ENCODE results near the gene MAPK1.
"Not testable (repeated sequence)": the region's sequence is repeated elsewhere in the genome, so short reads cannot be mapped to it uniquely, and the experiment has no call there.

Gene MAPK1

GRCh38 chr22:21824445-21824912 lies 43.0 kb downstream of the MAPK1 start:
- H3K27ac ChIP-seq = no peak overlapping the region
- no peak for TF ChIP-seq ZFX (IDR thresholded peaks at IDR 0.05)
- no peak for TF ChIP-seq CTCF (conservative IDR thresholded peaks at IDR 0.05)

GRCh38 chr22:21823740-21824444 lies 43.6 kb downstream of the MAPK1 start:
- H3K27ac ChIP-seq = no peak overlapping the region
- TF ChIP-seq ZFX (IDR thresholded peaks at IDR 0.05) (no peak), CTCF (conservative IDR thresholded peaks at IDR 0.05) (no peak)

- no peak overlapping the region for H3K27ac ChIP-seq
- TF ChIP-seq ZFX (IDR thresholded peaks at IDR 0.05) (no peak), CTCF (conservative IDR thresholded peaks at IDR 0.05) (no peak)
Observed at GRCh38 chr22:21819183-21819770, 48.2 kb downstream of the MAPK1 start.

- H3K27ac ChIP-seq = no peak overlapping the region
- TF ChIP-seq ZFX (IDR thresholded peaks at IDR 0.05) (no peak), CTCF (conservative IDR thresholded peaks at IDR 0.05) (no peak)
Observed at GRCh38 chr22:21818487-21819182, 48.8 kb downstream of the MAPK1 start.

GRCh38 chr22:21817497-21817853 lies 50.0 kb downstream of the MAPK1 start:
- H3K27ac ChIP-seq = not testable (repeated sequence)

GRCh38 chr22:21816787-21817496 lies 50.5 kb downstream of the MAPK1 start:
- TF ChIP-seq ZFX (IDR thresholded peaks at IDR 0.05) (no peak), CTCF (conservative IDR thresholded peaks at IDR 0.05) (no peak)
- H3K27ac ChIP-seq = no peak overlapping the region

- no peak for TF ChIP-seq CTCF (conservative IDR thresholded peaks at IDR 0.05)
- TF ChIP-seq ZFX (IDR thresholded peaks at IDR 0.05) = no peak
- no peak overlapping the region for H3K27ac ChIP-seq
Observed at GRCh38 chr22:21816472-21816786, 51.0 kb downstream of the MAPK1 start.
